ENCODE results near the gene EPHA10.
A peak's percentile ranks its signal among the peaks of the same experiment; 100 is the strongest.

Gene EPHA10

GRCh38 chr1:37676281-37677142 is 88.4 kb downstream of the EPHA10 start:
- DNase-seq (ENCODE audit: low read depth), result peak; percentile 72
- no peak for TF ChIP-seq CTCF (IDR thresholded peaks at IDR 0.05; ENCODE audit: control insufficient read depth, insufficient read depth, low read depth, low read length, missing control alignments)
- no peak overlapping the region for H3K4me3 ChIP-seq (ENCODE audit: control insufficient read depth, low read depth, low read length)

DNA sequence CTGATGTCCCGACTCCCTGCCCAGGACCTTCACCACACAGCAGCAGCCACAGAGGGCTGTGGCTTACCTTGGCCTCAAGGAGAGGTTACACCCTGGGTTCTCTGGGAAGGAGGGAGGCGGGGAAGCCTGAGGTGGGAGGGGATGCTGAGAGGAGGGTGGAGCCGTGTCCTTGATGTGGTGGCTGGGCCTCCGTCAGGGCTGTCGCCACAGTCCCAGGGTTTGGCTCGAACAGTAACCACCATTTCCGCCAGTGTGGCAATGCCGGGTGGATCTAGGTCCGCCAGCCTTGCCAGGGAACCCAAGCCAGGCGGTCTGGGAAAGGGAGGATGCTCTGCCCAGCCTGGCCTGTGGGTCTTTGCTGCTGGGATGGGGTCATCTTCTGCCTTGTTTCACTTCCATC is 91.0 kb downstream of the EPHA10 start:
- DNase-seq (ENCODE audit: low read depth), result no peak
- H3K4me3 ChIP-seq (ENCODE audit: control insufficient read depth, low read depth, low read length), result no peak overlapping the region
- TF ChIP-seq CTCF (IDR thresholded peaks at IDR 0.05; ENCODE audit: control insufficient read depth, insufficient read depth, low read depth, low read length, missing control alignments), result no peak

GRCh38 chr1:37672136-37672870 is 92.6 kb downstream of the EPHA10 start:
- no peak for DNase-seq (ENCODE audit: low read depth)
- TF ChIP-seq CTCF (IDR thresholded peaks at IDR 0.05; ENCODE audit: control insufficient read depth, insufficient read depth, low read depth, low read length, missing control alignments), result no peak
- no peak overlapping the region for H3K4me3 ChIP-seq (ENCODE audit: control insufficient read depth, low read depth, low read length)

DNA sequence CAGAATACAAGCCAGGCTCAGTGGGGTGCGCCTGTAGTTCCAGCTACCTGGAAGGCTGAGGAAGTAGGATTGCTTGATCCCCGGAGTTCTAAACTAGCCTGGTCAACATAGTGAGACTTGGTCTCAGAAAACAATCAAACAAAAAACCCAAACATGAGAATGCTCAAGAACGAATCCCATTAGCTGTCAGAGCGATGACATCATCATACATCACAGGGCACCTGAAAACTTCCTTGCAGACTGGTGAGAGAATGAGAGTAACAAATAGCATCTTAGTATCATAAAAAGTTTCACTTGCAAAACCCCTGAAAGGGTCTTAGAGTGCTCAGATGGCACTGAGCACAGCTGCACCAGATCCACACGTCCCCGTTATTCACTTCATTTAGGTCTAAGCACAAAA is 93.7 kb downstream of the EPHA10 start:
- H3K4me3 ChIP-seq (ENCODE audit: control insufficient read depth, low read depth, low read length), result no peak overlapping the region
- TF ChIP-seq CTCF (IDR thresholded peaks at IDR 0.05; ENCODE audit: control insufficient read depth, insufficient read depth, low read depth, low read length, missing control alignments), result no peak
- no peak for DNase-seq (ENCODE audit: low read depth)

DNA sequence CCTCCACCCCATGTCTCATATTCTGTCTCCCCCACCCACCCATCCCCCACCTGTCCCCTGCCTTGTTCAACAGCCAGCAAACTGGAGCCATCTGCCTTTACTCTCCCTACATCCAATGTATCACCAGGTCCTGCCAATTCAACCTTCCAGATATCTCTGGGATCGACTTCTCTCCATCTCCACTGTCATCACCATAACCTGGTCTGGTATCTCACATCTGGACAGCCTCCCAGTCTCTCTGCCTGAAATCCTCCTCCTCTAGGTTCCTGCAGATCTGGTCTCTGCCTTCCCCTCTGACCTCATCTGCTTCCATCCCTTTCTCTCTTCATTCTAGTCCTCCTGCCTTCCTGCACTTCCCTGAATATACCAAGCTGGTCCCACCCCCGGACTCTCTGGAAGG is 94.8 kb downstream of the EPHA10 start:
- no peak for TF ChIP-seq CTCF (IDR thresholded peaks at IDR 0.05; ENCODE audit: control insufficient read depth, insufficient read depth, low read depth, low read length, missing control alignments)
- DNase-seq (ENCODE audit: low read depth), result no peak
- no peak overlapping the region for H3K4me3 ChIP-seq (ENCODE audit: control insufficient read depth, low read depth, low read length)

DNA sequence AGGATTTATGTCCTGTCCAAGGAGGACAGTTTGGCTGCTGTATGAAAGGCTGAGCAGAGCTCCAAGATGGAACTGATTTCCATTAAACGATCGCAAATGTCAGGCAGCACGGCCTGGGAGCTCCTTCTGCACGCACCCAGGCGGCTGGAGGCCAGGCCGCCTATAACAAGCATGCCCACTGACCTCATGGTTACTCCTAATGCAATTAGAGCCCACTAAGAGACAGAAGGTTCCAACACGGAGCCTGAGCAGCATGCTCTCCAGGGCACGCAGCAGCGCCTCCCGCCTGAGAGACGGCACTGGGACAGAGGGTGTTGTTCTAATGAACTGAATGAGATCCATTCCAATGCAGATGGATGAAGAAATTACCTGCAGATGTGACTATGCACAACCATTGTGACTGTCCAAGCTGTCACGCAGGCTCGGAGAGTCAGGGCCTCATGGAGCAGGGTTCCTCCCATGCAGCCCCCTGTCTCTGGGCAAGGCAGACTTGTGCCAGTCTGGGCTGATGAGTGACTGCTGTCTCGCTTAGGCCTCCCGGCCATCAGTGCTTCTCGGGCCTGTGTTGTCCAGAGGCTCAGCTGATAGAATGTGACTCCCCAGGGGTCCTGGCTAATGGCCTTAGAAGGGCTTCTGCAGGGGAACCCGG is 97.8 kb downstream of the EPHA10 start:
- no peak for DNase-seq (ENCODE audit: low read depth)
- no peak for TF ChIP-seq CTCF (IDR thresholded peaks at IDR 0.05; ENCODE audit: control insufficient read depth, insufficient read depth, low read depth, low read length, missing control alignments)
- H3K4me3 ChIP-seq (ENCODE audit: control insufficient read depth, low read depth, low read length), result no peak overlapping the region
